HS-27A (cell line): ENCODE data around the gene PTS.
"Not testable (repeated sequence)": the region's sequence is repeated elsewhere in the genome, so short reads cannot be mapped to it uniquely, and the experiment has no call there.

Experiments
- DNase-seq: peaks from one replicate; pipeline ENCODE4 v3.0.0-alpha.2; 2012; ENCODE audit warnings: low read depth, missing footprints

Gene PTS

DNA sequence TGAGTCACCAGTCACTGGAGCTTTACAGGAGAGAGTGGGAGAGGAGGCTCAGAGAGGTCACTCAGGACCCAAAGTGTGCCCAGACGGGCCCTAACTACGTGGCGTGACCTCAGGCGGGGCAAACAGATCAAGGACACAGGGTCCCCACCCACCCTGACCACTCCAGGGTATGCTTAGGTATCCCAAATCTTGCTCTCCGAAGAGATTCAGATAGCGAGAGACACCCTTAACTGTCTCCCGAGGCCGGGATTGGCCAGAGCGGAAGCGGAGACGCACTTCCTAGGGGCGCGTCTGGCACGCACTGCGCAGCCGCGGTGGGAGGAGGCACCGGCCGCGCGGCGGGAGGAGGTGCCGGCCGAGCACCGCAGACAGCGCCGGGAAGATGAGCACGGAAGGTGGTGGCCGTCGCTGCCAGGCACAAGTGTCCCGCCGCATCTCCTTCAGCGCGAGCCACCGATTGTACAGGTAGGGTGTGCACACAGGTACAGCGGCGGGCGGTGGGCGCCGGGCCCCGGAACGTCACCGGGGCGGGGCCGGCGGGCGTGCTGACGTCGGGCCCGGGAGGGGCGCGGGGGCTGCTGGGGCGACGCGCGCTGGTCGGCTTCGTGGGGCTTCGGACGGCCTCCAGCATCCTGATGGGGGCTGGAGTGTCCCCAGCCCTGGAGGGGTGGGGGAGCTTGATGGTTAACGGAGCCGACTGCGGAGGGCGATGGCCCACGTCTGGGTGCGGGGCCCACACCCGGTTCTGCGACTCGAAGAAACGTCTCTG is at the start of gene PTS:
PTS (plus strand) TSS at position 367 of the 769 bp plus-strand sequence; CDS start at position 383, 16 bp downstream.
- DNase-seq = peak; percentile 45

- no peak for DNase-seq
Observed at GRCh38 chr11:112177589-112177988, 48.6 kb upstream of the PTS start.

GRCh38 chr11:112178428-112178827 is 47.8 kb upstream of the PTS start:
- DNase-seq = no peak

DNA sequence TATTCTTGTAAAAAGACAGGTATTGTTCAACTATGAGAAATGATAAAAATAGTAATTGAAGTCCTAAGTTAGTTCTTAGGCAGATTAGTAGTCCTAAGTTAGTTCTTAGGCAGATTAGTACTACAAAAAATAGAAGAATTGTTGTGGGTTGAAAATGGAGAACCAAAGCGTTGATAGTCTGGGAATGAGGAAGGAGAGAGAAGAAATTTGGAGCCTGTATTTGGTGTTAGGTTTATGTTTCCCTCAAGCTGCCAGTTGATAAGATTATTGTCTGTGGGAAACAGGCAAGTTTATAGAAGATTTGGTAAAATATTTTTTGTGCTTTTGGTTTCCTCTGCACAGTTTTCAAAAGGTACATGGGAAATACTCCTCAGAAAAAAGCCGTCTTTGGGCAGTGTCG is 47.3 kb upstream of the PTS start:
- no peak for DNase-seq

DNA sequence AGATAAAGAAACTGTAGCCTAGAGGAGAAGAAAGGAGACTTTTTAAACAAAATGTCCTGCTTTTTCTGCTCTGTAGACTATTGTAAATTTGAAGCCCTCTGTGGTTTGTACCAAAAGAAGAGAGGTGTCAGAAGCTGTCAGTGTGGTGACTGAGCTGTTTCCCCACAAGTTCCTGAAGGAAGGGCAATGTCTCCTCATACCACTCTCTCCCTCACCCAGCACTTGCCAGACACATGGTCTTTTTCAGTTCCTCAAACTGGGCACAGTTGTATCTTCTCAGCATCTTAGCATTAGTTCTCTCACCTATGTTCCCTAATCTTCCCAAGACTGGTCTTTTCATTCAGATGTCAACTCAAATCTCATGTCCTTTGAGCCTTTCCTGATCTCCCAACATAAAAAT is 46.6 kb upstream of the PTS start:
- no peak for DNase-seq

GRCh38 chr11:112182867-112183266 is 43.4 kb upstream of the PTS start:
- DNase-seq = no peak

GRCh38 chr11:112185883-112186282 is 40.3 kb upstream of the PTS start:
- no peak for DNase-seq

DNA sequence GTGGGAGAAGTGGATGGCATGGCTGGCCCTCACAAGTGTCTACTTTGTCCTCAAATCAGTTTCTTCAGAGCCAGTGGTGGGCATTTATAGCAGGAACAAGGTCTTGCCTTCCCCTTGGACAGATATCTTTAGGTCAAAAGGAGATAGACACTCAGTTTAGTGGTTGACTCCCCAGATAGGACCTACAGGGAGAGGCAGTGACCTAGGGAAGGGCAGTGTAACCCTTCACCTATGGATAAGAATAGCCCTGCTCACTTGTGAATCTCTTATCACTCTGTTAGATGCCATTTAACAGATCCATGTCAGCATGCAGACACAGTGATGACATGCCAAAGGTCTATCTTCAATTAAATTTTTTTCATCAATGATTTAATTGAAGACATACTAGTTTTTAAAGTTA is 39.9 kb upstream of the PTS start:
- no peak for DNase-seq

DNA sequence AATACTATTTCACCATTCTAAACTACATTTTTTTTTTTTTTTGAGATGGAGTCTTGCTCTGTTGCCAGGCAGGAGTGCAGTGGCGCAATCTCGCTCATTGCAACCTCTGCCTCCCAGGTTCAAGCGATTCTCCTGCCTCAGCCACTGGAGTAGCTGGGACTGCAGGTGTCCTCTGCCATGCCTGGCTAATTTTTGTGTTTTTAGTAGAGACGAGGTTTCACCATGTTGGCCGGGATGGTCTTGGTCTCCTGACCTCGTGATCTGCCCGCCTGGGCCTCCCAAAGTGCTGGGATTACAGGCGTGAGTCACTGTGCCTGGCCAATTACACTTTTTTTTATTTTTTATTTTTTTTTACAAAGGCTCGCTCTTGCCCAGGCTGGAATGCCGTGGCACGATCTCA is 31.1 kb upstream of the PTS start:
- not testable (repeated sequence) for DNase-seq

GRCh38 chr11:112195951-112196351 is 30.3 kb upstream of the PTS start:
- DNase-seq = no peak

GRCh38 chr11:112196519-112197087 is 29.6 kb upstream of the PTS start:
- no peak for DNase-seq

DNA sequence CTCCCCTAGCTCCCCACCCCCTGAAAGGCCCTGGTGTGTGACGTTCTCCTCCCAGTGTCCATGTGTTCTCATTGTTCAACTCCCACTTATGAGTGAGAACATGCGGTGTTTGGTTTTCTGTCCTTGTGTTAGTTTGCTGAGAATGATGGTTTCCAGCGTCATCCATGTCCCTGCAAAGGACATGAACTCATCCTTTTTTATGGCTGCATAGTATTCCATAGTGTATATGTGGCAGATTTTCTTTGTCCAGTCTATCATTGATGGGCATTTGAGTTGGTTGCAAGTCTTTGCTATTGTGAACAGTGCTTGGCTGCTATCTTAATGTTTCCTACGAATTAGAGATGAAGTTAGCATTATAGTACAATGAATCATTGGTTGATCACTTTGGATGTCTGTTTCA is 27.1 kb upstream of the PTS start:
- DNase-seq = not testable (repeated sequence)

GRCh38 chr11:112200252-112200651 is 26.0 kb upstream of the PTS start:
- DNase-seq = no peak

DNA sequence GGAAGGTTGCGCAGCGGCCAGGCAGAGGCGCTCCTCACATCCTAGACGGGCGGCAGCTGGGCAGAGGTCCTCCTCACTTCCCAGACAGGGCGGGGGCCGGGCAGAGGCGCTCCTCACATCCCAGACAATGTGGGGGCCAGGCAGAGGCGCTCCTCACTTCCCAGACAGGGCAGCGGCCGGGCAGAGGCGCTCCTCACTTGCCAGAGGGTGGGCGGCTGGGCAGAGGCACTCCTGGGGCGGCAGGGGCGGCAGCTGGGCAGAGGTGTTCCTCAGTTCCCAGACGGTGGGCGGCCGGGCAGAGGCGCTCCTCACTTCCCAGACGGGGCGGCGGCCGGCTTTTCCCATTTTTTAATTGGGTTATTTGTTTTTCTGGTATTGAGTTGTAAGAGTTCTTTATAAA is 20.2 kb upstream of the PTS start:
- no peak for DNase-seq

- no peak for DNase-seq
Observed at GRCh38 chr11:112210890-112211289, 15.3 kb upstream of the PTS start.

DNA sequence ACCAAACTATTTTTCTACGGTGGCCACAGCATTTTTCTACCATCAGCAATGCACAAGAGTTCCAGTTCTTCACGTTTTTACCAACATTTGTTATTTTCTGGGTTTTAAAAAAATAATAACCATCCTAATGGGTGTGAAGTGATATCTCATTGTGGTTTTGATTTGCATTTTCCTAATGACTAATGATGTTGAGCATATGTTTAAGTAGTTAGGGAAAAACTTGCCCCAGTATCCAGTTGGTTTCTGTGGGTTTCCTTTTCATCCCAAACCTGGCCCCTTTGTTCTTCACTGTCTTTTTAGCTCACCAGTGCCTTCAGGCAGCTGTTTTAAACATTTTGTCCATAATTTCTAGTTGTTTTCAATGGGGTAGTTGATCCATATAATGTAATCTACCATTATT is 14.7 kb upstream of the PTS start:
- no peak for DNase-seq

DNA sequence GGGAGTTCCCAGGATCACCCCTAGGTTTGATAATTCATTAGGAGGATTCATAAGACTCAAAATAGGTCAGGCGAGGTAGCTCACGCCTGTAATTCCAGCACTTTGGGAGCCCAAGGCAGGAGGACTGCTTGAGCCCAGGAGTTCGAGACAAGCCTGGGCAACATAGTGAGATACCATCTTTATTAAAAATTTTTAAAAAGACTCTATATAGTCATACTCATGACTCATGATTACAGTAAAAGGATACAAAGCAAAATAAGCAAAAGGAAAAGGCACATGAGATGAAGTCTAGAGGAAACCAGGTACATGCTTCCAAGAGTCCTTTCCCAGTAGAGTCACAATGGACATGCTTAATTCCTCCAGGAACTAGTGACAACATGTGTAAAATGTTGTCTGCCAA is 13.9 kb upstream of the PTS start:
- DNase-seq = no peak

DNA sequence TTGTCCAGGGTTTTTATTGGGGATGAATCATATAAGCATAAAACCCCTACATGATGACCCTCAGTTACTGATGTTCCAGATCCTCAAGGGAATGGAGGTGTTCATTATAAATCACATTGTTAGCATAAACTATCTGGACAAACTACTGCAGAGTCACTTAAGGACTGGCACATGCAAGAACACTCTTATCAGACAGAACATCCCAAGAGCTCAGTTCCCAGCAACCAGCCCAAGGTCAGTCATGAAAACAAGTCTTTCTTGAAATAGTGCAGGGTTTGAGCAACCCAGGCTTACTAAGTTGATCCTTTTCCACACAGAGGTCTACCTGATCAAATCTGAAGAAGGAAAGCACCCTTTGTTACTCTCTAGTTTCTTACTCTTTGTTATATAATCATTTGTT is 13.5 kb upstream of the PTS start:
- no peak for DNase-seq

- DNase-seq = no peak
Observed at GRCh38 chr11:112213753-112214152, 12.5 kb upstream of the PTS start.

DNA sequence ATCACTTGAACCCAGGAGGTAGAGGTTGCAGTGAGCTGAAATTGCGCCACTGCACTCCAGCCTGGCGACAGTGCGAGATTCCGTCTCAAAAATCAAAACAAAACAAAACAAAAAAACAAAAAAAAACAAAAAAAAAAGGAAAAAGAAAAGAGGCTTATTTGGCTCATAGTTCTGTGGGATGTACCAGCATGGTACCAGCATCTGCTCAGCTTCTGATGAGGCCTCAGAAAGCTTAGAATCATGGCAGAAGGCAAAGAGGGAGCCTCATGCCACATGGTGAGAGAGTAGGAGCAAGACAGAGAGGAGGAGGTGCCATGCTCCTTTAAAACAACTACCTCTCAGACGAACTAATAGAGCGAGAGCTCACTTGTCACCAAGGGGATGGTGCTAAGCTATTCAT is 10.6 kb upstream of the PTS start:
- no peak for DNase-seq

GRCh38 chr11:112216561-112217105 is 9.6 kb upstream of the PTS start:
- no peak for DNase-seq

DNA sequence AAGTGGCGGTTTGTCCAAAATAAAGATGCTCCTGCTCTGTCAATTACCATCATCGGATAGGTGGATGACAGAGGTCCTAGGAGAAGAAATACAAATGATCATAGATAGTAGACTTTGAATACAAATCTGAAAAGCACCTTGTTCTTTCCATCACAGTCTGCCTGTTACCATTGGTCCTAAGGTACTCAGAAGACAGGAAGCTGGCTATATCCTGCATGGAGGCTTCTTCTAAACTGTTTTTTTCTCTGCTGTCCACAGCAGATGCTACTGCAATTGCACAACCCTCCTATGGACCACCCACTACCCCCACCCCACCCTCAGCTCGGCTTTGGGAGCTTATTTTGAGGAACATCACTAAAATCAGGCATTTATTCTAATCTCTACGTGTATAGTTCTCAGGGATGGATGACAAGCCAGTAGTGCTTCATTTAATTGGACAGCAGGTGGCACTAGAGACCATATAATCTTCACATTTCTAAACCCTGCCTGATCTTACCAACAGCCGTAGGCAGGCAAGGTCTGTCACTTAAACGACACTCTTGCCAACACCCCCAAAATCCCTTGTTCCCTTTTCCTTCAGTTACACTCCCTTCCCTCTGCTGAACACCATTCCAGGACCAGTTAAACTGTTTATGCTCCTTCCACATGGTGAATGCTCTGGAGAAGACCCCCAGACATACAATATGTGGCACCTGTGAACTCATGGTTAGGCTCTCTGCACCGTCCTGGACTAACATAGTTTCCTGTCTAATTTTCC is 6.6 kb upstream of the PTS start:
- DNase-seq = no peak

GRCh38 chr11:112221274-112221835 is 4.9 kb upstream of the PTS start:
- no peak for DNase-seq
